Measurements from ENCODE around the gene TRIM7.

The TRIM7 gene

DNA sequence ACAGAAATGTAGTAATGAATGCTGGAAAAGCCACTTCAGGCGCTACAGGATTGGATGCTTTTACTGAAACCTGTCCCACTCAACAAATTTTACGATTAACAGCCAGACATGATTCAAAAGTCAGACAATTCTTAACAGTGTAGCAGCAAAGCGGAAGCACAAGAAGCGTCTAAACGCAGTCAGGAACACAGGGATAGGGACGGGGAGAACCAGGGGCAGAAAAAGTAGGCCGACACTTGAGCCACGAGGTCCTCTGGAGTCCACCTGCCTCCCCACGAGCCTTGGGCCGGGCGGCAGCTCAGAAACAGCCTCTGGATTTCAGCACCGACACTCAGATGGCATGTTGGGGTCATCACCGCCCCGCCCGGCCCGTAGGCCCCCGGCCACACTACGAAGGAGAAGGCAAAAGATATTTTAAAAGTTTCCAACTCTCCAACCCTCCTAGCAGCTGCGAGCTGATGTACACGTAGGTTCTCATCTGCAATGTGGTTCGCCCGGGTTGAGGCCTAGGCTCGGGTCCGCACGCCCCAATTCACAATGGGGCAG, 38.1 kb upstream of the TRIM7 start:
- TF ChIP-seq, protein P1, sequence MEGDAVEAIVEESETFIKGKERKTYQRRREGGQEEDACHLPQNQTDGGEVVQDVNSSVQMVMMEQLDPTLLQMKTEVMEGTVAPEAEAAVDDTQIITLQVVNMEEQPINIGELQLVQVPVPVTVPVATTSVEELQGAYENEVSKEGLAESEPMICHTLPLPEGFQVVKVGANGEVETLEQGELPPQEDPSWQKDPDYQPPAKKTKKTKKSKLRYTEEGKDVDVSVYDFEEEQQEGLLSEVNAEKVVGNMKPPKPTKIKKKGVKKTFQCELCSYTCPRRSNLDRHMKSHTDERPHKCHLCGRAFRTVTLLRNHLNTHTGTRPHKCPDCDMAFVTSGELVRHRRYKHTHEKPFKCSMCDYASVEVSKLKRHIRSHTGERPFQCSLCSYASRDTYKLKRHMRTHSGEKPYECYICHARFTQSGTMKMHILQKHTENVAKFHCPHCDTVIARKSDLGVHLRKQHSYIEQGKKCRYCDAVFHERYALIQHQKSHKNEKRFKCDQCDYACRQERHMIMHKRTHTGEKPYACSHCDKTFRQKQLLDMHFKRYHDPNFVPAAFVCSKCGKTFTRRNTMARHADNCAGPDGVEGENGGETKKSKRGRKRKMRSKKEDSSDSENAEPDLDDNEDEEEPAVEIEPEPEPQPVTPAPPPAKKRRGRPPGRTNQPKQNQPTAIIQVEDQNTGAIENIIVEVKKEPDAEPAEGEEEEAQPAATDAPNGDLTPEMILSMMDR (IDR thresholded peaks at IDR 0.05; ENCODE audit: insufficient read depth, low read depth, low read length, missing control alignments), result no peak
- H3K4me3 ChIP-seq (ENCODE audit: low read length), result peak overlapping the region; percentile 94
- DNase-seq (ENCODE audit: low read depth), result peak; percentile 30

DNA sequence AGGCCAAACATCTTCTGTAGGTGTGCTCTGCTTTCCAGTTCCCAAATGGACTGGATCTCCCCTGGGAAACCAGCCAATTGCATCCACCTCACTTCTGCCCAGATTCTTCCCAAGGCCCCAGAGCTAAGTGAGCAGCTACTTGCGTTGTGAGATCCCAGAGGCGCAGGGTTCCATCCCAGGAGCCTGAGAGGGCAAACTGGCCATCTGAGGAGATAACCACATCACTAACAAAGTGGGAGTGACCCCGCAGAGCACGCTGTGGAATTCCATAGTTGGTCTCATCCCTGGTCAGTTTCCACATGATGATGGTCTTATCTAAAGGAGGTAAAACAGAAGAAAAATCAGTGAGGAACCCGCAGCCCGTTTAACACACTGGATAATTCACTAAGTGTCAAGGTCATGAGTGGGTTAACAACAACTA, 37.0 kb upstream of the TRIM7 start:
- no peak for DNase-seq (ENCODE audit: low read depth)

DNA sequence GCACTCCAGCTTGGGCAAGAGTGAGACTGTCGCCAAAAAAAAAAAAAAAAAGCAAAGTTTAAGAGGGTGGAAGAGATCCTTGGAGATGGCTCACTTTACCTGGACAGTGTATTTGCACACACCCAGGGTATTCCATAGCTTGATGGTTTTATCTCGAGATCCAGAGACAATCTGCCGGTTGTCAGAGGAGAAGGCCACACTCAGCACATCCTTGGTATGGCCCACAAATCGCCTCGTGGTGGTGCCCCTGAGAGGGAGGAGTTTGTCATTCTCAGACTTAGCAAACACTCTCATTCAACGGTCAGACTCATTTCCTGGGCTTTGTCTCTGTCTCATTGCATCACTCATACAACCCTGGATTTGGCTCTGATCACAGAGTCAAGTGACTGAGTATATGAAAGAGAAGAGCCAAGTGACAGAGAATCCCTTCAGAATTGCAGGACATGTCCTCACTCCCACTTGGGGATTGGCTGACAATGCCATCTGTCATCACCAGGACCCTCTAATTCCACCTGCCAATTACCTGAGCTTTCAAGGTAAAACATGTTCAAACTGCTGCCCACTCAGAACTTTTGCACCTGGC, 36.5 kb upstream of the TRIM7 start:
- DNase-seq (ENCODE audit: low read depth), result peak; percentile 94
- peak overlapping the region; percentile 94 for H3K4me3 ChIP-seq (ENCODE audit: low read length)
- TF ChIP-seq, protein P1 (IDR thresholded peaks at IDR 0.05; ENCODE audit: insufficient read depth, low read depth, low read length, missing control alignments), result peak; percentile 2

More for the DNA sequence above, 37.0 kb upstream of the TRIM7 start:
- TF ChIP-seq, protein P1 (IDR thresholded peaks at IDR 0.05; ENCODE audit: insufficient read depth, low read depth, low read length, missing control alignments), result no peak
- H3K4me3 ChIP-seq (ENCODE audit: low read length), result peak overlapping the region; percentile 94

DNA sequence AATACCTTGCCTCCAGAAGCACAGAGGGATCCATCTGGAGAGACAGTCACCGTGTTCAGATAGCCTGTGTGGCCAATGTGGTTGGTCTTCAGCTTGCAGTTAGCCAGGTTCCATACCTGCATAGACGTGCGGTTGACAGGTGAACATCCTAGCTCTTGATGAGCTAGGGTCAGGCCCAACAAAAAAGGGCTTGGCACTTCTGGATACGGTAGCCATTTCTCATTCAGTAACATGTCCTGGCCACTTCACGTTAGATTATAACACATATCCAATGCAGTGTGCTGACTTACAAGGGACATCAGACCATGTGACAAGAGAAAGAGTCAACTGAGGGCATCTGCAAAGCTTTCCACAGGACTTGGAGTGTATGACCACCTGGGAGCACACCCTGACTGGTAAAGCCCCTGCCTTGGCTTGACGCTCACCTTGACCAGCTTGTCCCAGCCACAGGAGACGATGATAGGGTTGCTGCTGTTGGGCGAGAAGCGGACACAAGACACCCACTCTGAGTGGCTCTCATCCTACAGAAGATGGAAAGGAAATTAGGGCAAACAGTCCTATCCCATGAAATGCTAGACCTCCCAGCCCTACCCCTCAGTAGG, 34.2 kb upstream of the TRIM7 start:
- TF ChIP-seq, protein P1 (IDR thresholded peaks at IDR 0.05; ENCODE audit: insufficient read depth, low read depth, low read length, missing control alignments), result no peak
- DNase-seq (ENCODE audit: low read depth), result no peak
- no peak overlapping the region for H3K4me3 ChIP-seq (ENCODE audit: low read length)

DNA sequence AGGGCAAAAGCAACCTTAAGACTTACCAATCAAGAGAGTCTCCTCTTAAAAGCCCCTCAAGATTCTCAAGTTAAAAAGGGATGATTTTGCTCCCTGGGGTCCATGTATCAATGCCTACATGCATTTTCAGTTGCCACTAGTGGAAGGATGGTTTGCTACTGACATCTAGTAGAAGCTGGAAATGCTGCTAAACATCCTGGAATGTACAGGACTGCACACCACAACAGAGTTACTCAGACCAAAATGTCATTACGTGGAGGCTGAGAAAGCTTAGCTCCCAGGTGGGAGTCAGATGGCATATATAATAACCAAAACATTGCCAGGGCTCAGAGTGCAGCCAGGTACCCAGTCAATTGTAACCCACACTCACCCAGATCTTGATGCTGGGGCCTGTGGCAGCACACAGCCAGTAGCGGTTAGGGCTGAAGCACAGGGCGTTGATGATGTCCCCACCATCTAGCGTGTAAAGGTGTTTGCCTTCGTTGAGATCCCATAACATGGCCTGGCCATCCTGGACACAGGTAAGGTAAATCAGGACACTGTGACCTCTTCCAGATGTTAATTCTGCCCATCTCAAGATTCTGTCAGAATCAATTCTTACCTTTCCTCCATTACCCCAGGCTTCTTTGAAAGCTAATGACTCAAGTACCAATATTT, 32.9 kb upstream of the TRIM7 start:
- TF ChIP-seq, protein P1 (IDR thresholded peaks at IDR 0.05; ENCODE audit: insufficient read depth, low read depth, low read length, missing control alignments), result no peak
- H3K4me3 ChIP-seq (ENCODE audit: low read length), result no peak overlapping the region
- DNase-seq (ENCODE audit: low read depth), result no peak

DNA sequence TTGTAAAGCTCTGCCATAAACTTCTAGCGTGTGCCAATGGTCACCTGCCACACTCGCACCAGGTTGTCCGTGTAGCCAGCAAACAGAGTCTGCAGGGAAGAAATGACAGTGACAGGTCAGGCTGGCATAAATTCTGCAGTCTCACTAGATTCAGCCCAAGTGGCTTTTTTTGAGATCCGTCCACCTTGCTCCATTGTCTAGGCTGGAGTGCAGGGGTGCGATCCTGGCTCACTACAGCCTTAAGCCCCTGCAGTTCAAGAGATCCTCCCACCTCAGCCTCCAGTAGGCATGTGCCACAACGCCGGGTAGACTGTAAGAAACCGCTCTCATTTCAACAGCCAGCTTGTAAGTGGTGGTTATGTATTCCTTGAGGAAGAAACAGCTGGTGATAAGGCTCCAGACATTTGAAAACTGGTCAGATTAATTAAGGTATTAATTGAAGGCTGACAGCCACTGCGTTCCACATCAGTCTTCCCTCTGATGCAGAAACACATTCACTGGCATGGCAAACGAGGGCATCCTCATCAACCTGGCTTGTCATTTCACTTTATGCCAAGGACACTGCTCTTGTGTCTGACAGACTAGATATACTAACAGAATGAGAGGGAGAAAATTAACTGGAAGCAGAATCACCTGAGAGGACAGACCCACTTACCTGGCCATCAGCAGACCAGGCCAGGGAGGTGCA, 32.1 kb upstream of the TRIM7 start:
- TF ChIP-seq, protein P1 (IDR thresholded peaks at IDR 0.05; ENCODE audit: insufficient read depth, low read depth, low read length, missing control alignments), result no peak
- DNase-seq (ENCODE audit: low read depth), result no peak
- H3K4me3 ChIP-seq (ENCODE audit: low read length), result no peak overlapping the region

Measured in epithelial cell of esophagus (primary cell).